Ovary (tissue), 3 donors: ENCODE data around the gene VPS37B.

Experiments
- EP300 ChIP-seq: sonication (generic); formaldehyde crosslinking; IDR thresholded peaks from one replicate; pipeline ENCODE4 v1.6.1; 2017; ENCODE audit warnings: antibody characterized with exemption
- POLR2A ChIP-seq: fragments of 450-650 bp; IDR thresholded peaks from one replicate; pipeline ENCODE4 v1.6.1; 2017; ENCODE audit warnings: antibody characterized with exemption, mild to moderate bottlenecking, moderate library complexity
- TF ChIP-seq, protein P1 (sequence below), 3 donors: fragments of 450-650 bp in 2 of 3; fragments of 200-600 bp in 1 of 3; IDR thresholded peaks; one replicate each; pipeline versions ENCODE4 v1.5.1 to v1.8.0; 2016 to 2022; ENCODE audit warnings: antibody characterized with exemption in 3 of 3, mild to moderate bottlenecking in 1 of 3
- donor health status: DM: no; HTN: no; CAD: no.

DNA sequence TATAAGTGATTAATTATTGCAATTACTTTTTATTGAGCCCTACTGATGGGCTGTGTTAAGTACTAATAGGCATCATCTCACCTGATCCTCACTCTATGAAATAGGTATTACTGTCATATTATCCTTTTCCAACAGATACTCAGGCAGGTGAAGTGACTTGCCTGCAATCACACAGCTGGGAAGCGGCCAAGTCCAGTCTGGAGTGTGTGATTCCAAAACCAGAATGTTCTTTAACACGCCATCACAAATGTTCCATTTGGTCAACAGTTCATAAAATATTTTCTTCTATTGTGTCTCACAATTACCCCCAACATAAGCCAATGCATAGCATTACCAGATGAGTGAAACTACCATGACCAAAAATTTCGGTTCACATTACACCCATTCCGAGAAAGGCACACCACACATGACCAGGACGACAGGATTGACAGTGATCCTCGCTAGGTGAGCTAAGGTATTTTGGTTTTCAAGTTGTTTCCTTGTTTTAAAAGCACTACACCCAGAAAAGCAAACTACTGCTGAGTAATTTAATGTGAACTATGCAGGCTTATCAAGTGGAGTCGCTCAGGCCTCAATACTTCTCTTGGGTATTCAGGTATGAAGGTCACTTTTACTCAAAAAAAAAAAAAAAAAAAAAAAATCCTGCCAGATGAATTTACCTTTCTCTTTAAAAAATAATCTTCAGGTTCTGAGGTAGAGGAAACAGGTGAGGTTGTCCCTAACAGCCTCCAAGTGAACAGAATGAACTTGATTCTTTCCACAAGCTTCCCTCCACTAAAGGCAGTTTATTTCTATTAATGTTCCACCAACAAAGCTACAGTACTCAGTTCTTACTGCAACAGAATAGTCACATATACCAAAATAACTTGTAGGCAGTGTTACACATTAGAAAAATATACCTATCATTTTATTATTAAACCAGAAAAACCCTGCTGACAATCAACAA, 2.4 kb downstream of the VPS37B start:
- TF ChIP-seq, protein P1, sequence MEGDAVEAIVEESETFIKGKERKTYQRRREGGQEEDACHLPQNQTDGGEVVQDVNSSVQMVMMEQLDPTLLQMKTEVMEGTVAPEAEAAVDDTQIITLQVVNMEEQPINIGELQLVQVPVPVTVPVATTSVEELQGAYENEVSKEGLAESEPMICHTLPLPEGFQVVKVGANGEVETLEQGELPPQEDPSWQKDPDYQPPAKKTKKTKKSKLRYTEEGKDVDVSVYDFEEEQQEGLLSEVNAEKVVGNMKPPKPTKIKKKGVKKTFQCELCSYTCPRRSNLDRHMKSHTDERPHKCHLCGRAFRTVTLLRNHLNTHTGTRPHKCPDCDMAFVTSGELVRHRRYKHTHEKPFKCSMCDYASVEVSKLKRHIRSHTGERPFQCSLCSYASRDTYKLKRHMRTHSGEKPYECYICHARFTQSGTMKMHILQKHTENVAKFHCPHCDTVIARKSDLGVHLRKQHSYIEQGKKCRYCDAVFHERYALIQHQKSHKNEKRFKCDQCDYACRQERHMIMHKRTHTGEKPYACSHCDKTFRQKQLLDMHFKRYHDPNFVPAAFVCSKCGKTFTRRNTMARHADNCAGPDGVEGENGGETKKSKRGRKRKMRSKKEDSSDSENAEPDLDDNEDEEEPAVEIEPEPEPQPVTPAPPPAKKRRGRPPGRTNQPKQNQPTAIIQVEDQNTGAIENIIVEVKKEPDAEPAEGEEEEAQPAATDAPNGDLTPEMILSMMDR (IDR thresholded peaks at IDR 0.05) = no peak
- TF ChIP-seq EP300 = no peak
- no peak for TF ChIP-seq POLR2A
